HepG2 (cell line): ENCODE measurements around the gene GNG7. TPM values are rescaled to one million over a fixed set of nuclear protein-coding genes. Genes with fewer than 3 reads are reported as not detected.
A peak's percentile ranks its signal among the peaks of the same experiment; 100 is the strongest.

Experiments
- ATAC-seq: fragments of 200-7000 bp; cut with Tn5 transposase; 3 replicates; pipeline ENCODE4 v1.9.1; 2020; ENCODE audit warnings: mild to moderate bottlenecking, moderate library complexity
- BruUV-seq: library from RNA; stranded (reverse); fragments of 400-500 nt; replicated peaks from 2 replicates; lab custom pipeline; 2021; lab: Mats Ljungman, UMichigan
- CTCF ChIA-PET: fragments of 300-600 bp; formaldehyde crosslinking; extraction: SDS; loops from one replicate; lab custom pipeline; 2021; ENCODE audit warnings: low total read pairs, inconsistent platforms, low intra/inter-chr PET ratio; lab: Yijun Ruan, JAX
- POLR2A ChIA-PET: fragments of 350-600 bp; sonication (Branson Sonifier 250); formaldehyde crosslinking; loops from one replicate; lab custom pipeline; 2020; ENCODE audit warnings: antibody characterized with exemption, inconsistent platforms; lab: Yijun Ruan, JAX
- DNase-seq: peaks from one replicate; pipeline ENCODE4 v3.0.0-alpha.2; 2015; ENCODE audit warnings: low spot score
- FAIRE-seq: peaks from 3 replicates; lab custom pipeline; 2011; peaks lifted over from hg19 to GRCh38; lab: Jason Lieb, UNC
- H2AFZ ChIP-seq: one replicate; pipeline ENCODE4 v1.6.1; 2011; ENCODE audit warnings: low read length, inconsistent platforms
- H3K27ac ChIP-seq: fragments of 300-600 bp; 3 replicates; pipeline ENCODE4 v1.8.0; 2011; ENCODE audit warnings: mixed run types, mild to moderate bottlenecking, mixed read lengths, low read length, inconsistent platforms; ENCODE audit not compliant: insufficient read depth; ENCODE audit errors: extremely low read length
- H3K27me3 ChIP-seq, 2 experiments: fragments of 200-600 bp in 1 of 2; 2 replicates in 1 of 2; 3 replicates in 1 of 2; pipeline versions ENCODE4 v1.6.0 to v1.8.0; 2011; ENCODE audit warnings: low read length in 2 of 2, mild to moderate bottlenecking in 2 of 2, moderate library complexity in 2 of 2, inconsistent platforms in 1 of 2; ENCODE audit not compliant: insufficient read depth in 2 of 2, control insufficient read depth in 1 of 2
- H3K36me3 ChIP-seq, 2 experiments: fragments of 200-600 bp in 1 of 2; replicated peaks in 1 of 2; 2 replicates in 1 of 2; 3 replicates in 1 of 2; pipeline versions ENCODE4 v1.5.1 to v1.8.0; 2011; ENCODE audit warnings: low read length in 2 of 2, inconsistent platforms in 1 of 2; ENCODE audit not compliant: insufficient read depth in 2 of 2, control insufficient read depth in 1 of 2
- H3K4me1 ChIP-seq: 2 replicates; pipeline ENCODE4 v1.5.1; 2012; ENCODE audit warnings: low read length, inconsistent platforms; ENCODE audit not compliant: insufficient read depth
- H3K4me2 ChIP-seq: 2 replicates; pipeline ENCODE4 v1.6.0; 2011; ENCODE audit warnings: low read depth, low read length, inconsistent platforms
- H3K4me3 ChIP-seq, 3 experiments: fragments of 200-600 bp in 1 of 3; sonication (generic), shearing (Covaris generic) in 1 of 3; replicated peaks in 1 of 3; 2 replicates each; pipeline ENCODE4 v1.5.1; 2011 to 2016; ENCODE audit warnings: low read length in 3 of 3, inconsistent platforms in 2 of 3, low read depth in 2 of 3, mild to moderate bottlenecking in 2 of 3, control low read depth in 1 of 3, mixed read lengths in 1 of 3; ENCODE audit not compliant: insufficient read depth in 1 of 3
- H3K79me2 ChIP-seq: one replicate; pipeline ENCODE4 v1.6.1; 2011; ENCODE audit warnings: low read length, inconsistent platforms; ENCODE audit not compliant: insufficient read depth
- H3K9ac ChIP-seq: 2 replicates; pipeline ENCODE4 v1.6.0; 2011; ENCODE audit warnings: mild to moderate bottlenecking, low read depth, low read length, inconsistent platforms; ENCODE audit not compliant: insufficient read depth
- H3K9me3 ChIP-seq: 2 replicates; pipeline ENCODE4 v1.5.1; 2012; ENCODE audit warnings: mild to moderate bottlenecking, low read length
- H4K20me1 ChIP-seq: 2 replicates; pipeline ENCODE4 v1.6.0; 2011; ENCODE audit warnings: inconsistent platforms, mild to moderate bottlenecking, low read length, moderate library complexity; ENCODE audit not compliant: insufficient read depth
- ARID4A ChIP-seq: sonication (generic); formaldehyde crosslinking; IDR thresholded peaks from 2 replicates; pipeline ENCODE4 v1.5.0; 2020; ENCODE audit warnings: mild to moderate bottlenecking, missing genetic modification reagents, borderline replicate concordance
- CREBL2 ChIP-seq: sonication (generic); formaldehyde crosslinking; IDR thresholded peaks from 2 replicates; pipeline ENCODE4 v1.8.1; 2023; ENCODE audit warnings: missing genetic modification reagents, mild to moderate bottlenecking, borderline replicate concordance
- MAF1 ChIP-seq: sonication (generic); formaldehyde crosslinking; IDR thresholded peaks from 2 replicates; pipeline ENCODE4 v1.5.0; 2020; ENCODE audit warnings: missing genetic modification reagents, borderline replicate concordance
- POLR2G ChIP-seq: fragments of 200-400 bp; formaldehyde crosslinking; IDR thresholded peaks from 2 replicates; pipeline ENCODE4 v1.6.1; 2018; ENCODE audit warnings: mild to moderate bottlenecking, low read depth, low read length, moderate library complexity
- ZNF33A ChIP-seq: sonication (generic); formaldehyde crosslinking; IDR thresholded peaks from 2 replicates; pipeline ENCODE4 v1.5.1; 2020; ENCODE audit warnings: missing genetic modification reagents, mild to moderate bottlenecking, moderate library complexity, borderline replicate concordance
- ZNF883 ChIP-seq: sonication (generic); formaldehyde crosslinking; IDR thresholded peaks from 2 replicates; pipeline ENCODE4 v1.5.1; 2020; ENCODE audit warnings: mild to moderate bottlenecking, missing genetic modification reagents; ENCODE audit errors: not compliant biosample characterization
- WGBS: methylation state at CpG from one replicate; pipeline ENCODE4 v1.1.6; 2017; ENCODE audit warnings: low lambda C conversion rate; 5-methylcytosine and 5-hydroxymethylcytosine counted together
- in situ Hi-C: cut with HindIII; loops from 2 replicates; pipeline ENCODE4 v1.10.0; 2017; ENCODE audit warnings: low pct_unique_long_range_greater_than_20kb; ENCODE audit not compliant: extremely low pct_ligation_motif_present
- intact Hi-C: fragments of 100-400 bp; cut with micrococcal nuclease; formaldehyde crosslinking; loops from one replicate; pipeline ENCODE4 v1.10.0; 2022; ENCODE audit not compliant: unreplicated experiment
- polyA plus RNA-seq, 8 experiments: library from polyadenylated mRNA; depleted of rRNA in 3 of 8; stranded (reverse) in 7 of 8; unstranded in 1 of 8; fragments of >200 nt; fragmentation: Illumina TruSeq in 4 of 8; extraction: Trizol in 4 of 8; gene quantifications; 2 replicates each; pipeline versions ENCODE4 v1.2.1 to v1.2.3, GENCODE V29; 2011 to 2016; ENCODE audit warnings: low read depth in 4 of 8, missing spikeins in 1 of 8, mixed read lengths in 1 of 8; ENCODE audit not compliant: insufficient read depth in 1 of 8
- total RNA-seq, 5 experiments: library from RNA; depleted of rRNA; stranded (reverse); fragments of >200 nt; fragmentation: Illumina TruSeq; extraction: Trizol; gene quantifications; 2 replicates each; pipeline ENCODE4 v1.2.3, GENCODE V29; 2016; ENCODE audit warnings: low read depth in 1 of 5
- TF ChIP-seq, protein P1 (sequence below): sonication (generic); formaldehyde crosslinking; IDR thresholded peaks from 2 replicates; pipeline ENCODE4 v1.4.0; 2020; ENCODE audit warnings: missing genetic modification reagents, mild to moderate bottlenecking, borderline replicate concordance
- TF ChIP-seq, protein P2 (sequence below): sonication (generic); formaldehyde crosslinking; conservative IDR thresholded peaks from 2 replicates; pipeline ENCODE4 v1.5.0; 2020; ENCODE audit warnings: missing genetic modification reagents

The GNG7 gene
- total and polyA plus RNA-seq, 2 of the 13 experiments (the other 11 are each of a cell fraction or from before 2014, with no cell fraction given) = 1.4 to 3.3 TPM

GRCh38 chr19:2547721-2548120 lies 154.8 kb downstream of the GNG7 start:
- ChIA-PET POLR2A (interaction anchor here (1.5 to 7.9 kb wide), 7 partner anchors 9 to 70 kb away, joined by 7 to 199 read pairs (median 13); partner anchors contain the start of gene GADD45B), CTCF (no interaction called here)
- no peaks in the 10 kb centered on the region for H3K79me2 ChIP-seq
- ATAC-seq (no peak), FAIRE-seq (no peak), DNase-seq (no peak)
- H2AFZ ChIP-seq = no peak overlapping the region
- H4K20me1 ChIP-seq = no peaks in the 10 kb centered on the region
- in situ Hi-C loops (no loop called here), intact Hi-C loops (loop anchor here (2.0 kb wide), 1 partner anchor 53 kb away; no protein-coding TSS in a partner anchor)
- no peak overlapping the region; the same call in 1 of the 2 replicates for H3K4me2 ChIP-seq
- no TSS peak for BruUV-seq
- no peaks in the 10 kb centered on the region for H3K27me3 ChIP-seq
- H3K27ac ChIP-seq = peak overlapping the region; percentile 100
- TF ChIP-seq, protein P1, sequence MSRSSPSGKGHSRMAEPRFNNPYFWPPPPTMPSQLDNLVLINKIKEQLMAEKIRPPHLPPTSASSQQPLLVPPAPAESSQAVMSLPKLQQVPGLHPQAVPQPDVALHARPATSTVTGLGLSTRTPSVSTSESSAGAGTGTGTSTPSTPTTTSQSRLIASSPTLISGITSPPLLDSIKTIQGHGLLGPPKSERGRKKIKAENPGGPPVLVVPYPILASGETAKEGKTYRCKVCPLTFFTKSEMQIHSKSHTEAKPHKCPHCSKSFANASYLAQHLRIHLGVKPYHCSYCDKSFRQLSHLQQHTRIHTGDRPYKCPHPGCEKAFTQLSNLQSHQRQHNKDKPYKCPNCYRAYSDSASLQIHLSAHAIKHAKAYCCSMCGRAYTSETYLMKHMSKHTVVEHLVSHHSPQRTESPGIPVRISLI (CRISPR knock-in tag) = no peak
- TF ChIP-seq ZNF883 = peak; percentile 0
- peak overlapping the region; percentile 86 for H3K9ac ChIP-seq
- H3K4me1 ChIP-seq = peaks cover 68% of the 10 kb centered on the region
- no peak overlapping the region for H3K4me3 ChIP-seq
- no peaks in the 10 kb centered on the region for H3K9me3 ChIP-seq
- H3K36me3 ChIP-seq = no peaks in the 10 kb centered on the region
- 100% methylated on average over 1 of the region's 9 CpGs for WGBS

DNA sequence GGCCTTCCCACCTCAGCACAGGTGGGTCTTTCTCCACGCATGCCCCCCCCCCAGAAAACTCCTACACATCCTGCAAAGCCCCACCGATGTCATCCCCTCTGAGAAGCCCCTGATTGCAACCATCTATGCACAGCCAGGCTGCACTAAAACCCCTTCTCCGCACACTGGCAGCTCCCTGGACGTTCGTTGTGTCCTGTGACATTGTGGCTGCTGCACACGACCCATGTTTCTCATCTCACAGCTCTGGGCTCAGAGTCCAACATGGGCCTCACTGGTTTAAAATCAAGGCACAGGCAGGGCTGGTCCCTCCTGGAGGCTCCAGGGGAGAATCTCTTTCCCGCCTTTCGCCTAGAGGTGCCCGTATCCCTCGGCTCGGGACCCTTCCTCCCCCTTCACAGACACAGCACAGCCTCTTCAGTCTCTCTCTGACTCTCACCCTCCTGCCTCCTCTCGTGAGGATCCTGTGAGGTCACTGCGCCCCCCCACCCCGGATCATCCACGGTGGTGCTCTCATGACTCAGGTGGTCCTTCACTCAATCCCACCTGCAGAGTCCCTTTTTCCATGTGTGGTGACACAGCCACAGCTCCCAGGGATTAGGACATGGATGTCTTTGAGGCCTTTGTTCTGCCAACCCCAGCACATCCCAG lies 155.3 kb downstream of the GNG7 start:
- Histone ChIP-seq H3K4me3 (peak overlapping the region in 2 of 3 experiments; percentile 2 to 72; a peak in 4 of 6 replicates), H3K27me3 (no peaks in the 10 kb centered on the region), H2AFZ (no peak overlapping the region), H3K9ac (peak overlapping the region; percentile 86), H3K79me2 (no peaks in the 10 kb centered on the region), H4K20me1 (no peaks in the 10 kb centered on the region), H3K4me2 (peak overlapping the region; percentile 98), H3K27ac (peak overlapping the region; percentile 100), H3K36me3 (no peaks in the 10 kb centered on the region), H3K4me1 (peaks cover 73% of the 10 kb centered on the region), H3K9me3 (no peaks in the 10 kb centered on the region)
- FAIRE-seq (peak; percentile 49), DNase-seq (peak; percentile 76), ATAC-seq (peak; percentile 37)
- ChIA-PET CTCF (no interaction called here), POLR2A (interaction anchor here (0.8 to 7.9 kb wide), 18 partner anchors 9 to 139 kb away, joined by 3 to 199 read pairs (median 7); partner anchors contain the start of genes GADD45B, LMNB2 and TIMM13)
- BruUV-seq = TSS peak; percentile 61
- 30% methylated on average over 9 of the region's 15 CpGs for WGBS
- intact Hi-C loops (loop anchor here (2.0 kb wide), 1 partner anchor 52 kb away; no protein-coding TSS in a partner anchor), in situ Hi-C loops (no loop called here)
- TF ChIP-seq MAF1 (CRISPR knock-in tag) = no peak
- TF ChIP-seq, protein P2, sequence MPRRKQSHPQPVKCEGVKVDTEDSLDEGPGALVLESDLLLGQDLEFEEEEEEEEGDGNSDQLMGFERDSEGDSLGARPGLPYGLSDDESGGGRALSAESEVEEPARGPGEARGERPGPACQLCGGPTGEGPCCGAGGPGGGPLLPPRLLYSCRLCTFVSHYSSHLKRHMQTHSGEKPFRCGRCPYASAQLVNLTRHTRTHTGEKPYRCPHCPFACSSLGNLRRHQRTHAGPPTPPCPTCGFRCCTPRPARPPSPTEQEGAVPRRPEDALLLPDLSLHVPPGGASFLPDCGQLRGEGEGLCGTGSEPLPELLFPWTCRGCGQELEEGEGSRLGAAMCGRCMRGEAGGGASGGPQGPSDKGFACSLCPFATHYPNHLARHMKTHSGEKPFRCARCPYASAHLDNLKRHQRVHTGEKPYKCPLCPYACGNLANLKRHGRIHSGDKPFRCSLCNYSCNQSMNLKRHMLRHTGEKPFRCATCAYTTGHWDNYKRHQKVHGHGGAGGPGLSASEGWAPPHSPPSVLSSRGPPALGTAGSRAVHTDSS = no peak
- TF ChIP-seq POLR2G = 0 out of 2 replicates have a peak, but pooled peaks have one; percentile 11
- TF ChIP-seq CREBL2 = no peak
- 0 out of 2 replicates have a peak, but pooled peaks have one; percentile 5 for TF ChIP-seq ARID4A (CRISPR knock-in tag)
- TF ChIP-seq ZNF33A (CRISPR knock-in tag) = no peak
